ENCODE measurements around the gene SLIT3. TPM values are rescaled to one million over a fixed set of nuclear protein-coding genes. Genes with fewer than 3 reads are reported as not detected.

SLIT3 gene
- total and polyA plus RNA-seq, 2 experiments from 2014 or later = 0.59 to 0.71 TPM

DNA sequence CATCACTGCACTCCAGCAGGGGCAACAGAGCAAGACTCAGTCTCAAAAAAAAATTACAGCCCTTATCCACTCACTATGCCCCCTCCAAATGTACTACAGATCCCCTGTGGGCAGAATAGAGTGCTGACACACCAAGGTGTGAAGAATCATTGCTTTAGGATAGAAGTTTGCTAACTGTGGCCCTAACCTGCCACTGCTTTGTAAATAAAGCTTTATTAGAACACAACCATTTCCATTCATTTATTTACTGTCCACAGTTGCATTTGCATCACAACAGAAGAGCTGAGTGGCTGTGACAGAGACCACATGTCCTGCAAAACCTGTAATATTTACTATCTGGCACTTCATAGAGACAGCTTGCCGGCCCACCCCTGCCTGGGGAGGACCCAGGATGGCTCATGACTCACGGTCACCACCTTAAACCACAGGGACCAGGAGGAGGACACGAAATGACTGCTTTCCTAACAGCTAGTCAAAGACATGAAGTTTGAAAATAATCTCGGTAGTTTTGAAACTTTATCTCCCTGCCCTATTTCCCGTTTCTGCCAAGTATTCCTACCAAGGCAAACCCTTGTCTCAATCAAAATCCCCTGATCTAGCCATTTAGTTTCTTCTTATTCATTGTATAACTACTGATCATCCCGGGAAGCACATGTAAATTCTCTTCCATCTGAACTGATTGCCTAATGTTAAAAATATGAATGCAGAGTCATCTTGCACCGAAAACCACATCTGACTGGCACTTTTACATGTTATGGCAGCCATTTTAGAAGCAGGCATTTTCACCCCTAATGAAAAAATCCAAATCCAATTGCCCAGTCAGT is 206.1 kb downstream of the SLIT3 start:
- H3K4me3 Mint-ChIP-seq = no peak overlapping the region
- Histone ChIP-seq H3K9me2 (ENCODE audit: insufficient read depth) (0 out of 2 replicates have a peak, but pooled peaks cover 2% of the 10 kb centered on the region), H4K20me1 (replicated peaks; ENCODE audit: insufficient read depth) (no peaks in the 10 kb centered on the region), H3K27ac (ENCODE audit: low read depth) (no peak overlapping the region), H3K4me3 (no peak overlapping the region), H2AFZ (no peak overlapping the region), H3K4me1 (ENCODE audit: insufficient read depth) (no peaks in the 10 kb centered on the region), H3K79me2 (replicated peaks; ENCODE audit: insufficient read depth) (no peaks in the 10 kb centered on the region), H3K27me3 (ENCODE audit: insufficient read depth) (no peaks in the 10 kb centered on the region), H3K36me3 (ENCODE audit: insufficient read depth) (no peaks in the 10 kb centered on the region; the same call in 1 of the 2 replicates), H3K4me2 (no peak overlapping the region), H3F3A (replicated peaks; ENCODE audit: low read depth) (no peaks in the 10 kb centered on the region)
- no peaks in the 10 kb centered on the region; the same call in 2 of the 3 replicates for H3K36me3 Mint-ChIP-seq (ENCODE audit: low read depth)
- DNase-seq (ENCODE audit: low spot score) (no peak), ATAC-seq (no peak)
- peaks cover 8% of the 10 kb centered on the region for H3K27me3 Mint-ChIP-seq (ENCODE audit: insufficient read depth, low read depth, poor library complexity)
- H3K9me3 Mint-ChIP-seq = peaks cover 15% of the 10 kb centered on the region; the same call in 2 of the 3 replicates
- H3K27ac Mint-ChIP-seq = no peak overlapping the region
- H3K4me1 Mint-ChIP-seq = peaks cover 12% of the 10 kb centered on the region
- TF ChIP-seq, protein P1, sequence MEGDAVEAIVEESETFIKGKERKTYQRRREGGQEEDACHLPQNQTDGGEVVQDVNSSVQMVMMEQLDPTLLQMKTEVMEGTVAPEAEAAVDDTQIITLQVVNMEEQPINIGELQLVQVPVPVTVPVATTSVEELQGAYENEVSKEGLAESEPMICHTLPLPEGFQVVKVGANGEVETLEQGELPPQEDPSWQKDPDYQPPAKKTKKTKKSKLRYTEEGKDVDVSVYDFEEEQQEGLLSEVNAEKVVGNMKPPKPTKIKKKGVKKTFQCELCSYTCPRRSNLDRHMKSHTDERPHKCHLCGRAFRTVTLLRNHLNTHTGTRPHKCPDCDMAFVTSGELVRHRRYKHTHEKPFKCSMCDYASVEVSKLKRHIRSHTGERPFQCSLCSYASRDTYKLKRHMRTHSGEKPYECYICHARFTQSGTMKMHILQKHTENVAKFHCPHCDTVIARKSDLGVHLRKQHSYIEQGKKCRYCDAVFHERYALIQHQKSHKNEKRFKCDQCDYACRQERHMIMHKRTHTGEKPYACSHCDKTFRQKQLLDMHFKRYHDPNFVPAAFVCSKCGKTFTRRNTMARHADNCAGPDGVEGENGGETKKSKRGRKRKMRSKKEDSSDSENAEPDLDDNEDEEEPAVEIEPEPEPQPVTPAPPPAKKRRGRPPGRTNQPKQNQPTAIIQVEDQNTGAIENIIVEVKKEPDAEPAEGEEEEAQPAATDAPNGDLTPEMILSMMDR (conservative IDR thresholded peaks at IDR 0.05; ENCODE audit: low read depth in 2 of 2) = no peak
- TF ChIP-seq STAT1 (IDR thresholded peaks at IDR 0.05; ENCODE audit: unreplicated experiment) (no peak), ZNF331 (CRISPR knock-in tag; IDR thresholded peaks at IDR 0.05; ENCODE audit: low read depth) (no peak), EZH2phosphoT487 (IDR thresholded peaks at IDR 0.05; ENCODE audit: unreplicated experiment) (no peak), NANOG (IDR thresholded peaks at IDR 0.05; ENCODE audit: borderline replicate concordance) (no peak), CREB1 (CRISPR knock-in tag; IDR thresholded peaks at IDR 0.05; ENCODE audit: low read depth) (no peak), JUNB (IDR thresholded peaks at IDR 0.05; ENCODE audit: unreplicated experiment) (no peak), EZH2 (IDR thresholded peaks at IDR 0.05; ENCODE audit: low read depth, unreplicated experiment) (no peak), POLR2AphosphoS5 (IDR thresholded peaks at IDR 0.05; ENCODE audit: low read depth) (no peak), ZNF114 (CRISPR knock-in tag; IDR thresholded peaks at IDR 0.05) (no peak)
- TF ChIP-seq, protein P2, sequence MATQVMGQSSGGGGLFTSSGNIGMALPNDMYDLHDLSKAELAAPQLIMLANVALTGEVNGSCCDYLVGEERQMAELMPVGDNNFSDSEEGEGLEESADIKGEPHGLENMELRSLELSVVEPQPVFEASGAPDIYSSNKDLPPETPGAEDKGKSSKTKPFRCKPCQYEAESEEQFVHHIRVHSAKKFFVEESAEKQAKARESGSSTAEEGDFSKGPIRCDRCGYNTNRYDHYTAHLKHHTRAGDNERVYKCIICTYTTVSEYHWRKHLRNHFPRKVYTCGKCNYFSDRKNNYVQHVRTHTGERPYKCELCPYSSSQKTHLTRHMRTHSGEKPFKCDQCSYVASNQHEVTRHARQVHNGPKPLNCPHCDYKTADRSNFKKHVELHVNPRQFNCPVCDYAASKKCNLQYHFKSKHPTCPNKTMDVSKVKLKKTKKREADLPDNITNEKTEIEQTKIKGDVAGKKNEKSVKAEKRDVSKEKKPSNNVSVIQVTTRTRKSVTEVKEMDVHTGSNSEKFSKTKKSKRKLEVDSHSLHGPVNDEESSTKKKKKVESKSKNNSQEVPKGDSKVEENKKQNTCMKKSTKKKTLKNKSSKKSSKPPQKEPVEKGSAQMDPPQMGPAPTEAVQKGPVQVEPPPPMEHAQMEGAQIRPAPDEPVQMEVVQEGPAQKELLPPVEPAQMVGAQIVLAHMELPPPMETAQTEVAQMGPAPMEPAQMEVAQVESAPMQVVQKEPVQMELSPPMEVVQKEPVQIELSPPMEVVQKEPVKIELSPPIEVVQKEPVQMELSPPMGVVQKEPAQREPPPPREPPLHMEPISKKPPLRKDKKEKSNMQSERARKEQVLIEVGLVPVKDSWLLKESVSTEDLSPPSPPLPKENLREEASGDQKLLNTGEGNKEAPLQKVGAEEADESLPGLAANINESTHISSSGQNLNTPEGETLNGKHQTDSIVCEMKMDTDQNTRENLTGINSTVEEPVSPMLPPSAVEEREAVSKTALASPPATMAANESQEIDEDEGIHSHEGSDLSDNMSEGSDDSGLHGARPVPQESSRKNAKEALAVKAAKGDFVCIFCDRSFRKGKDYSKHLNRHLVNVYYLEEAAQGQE (IDR thresholded peaks at IDR 0.05; ENCODE audit: unreplicated experiment) = no peak
- TF ChIP-seq, protein P3, sequence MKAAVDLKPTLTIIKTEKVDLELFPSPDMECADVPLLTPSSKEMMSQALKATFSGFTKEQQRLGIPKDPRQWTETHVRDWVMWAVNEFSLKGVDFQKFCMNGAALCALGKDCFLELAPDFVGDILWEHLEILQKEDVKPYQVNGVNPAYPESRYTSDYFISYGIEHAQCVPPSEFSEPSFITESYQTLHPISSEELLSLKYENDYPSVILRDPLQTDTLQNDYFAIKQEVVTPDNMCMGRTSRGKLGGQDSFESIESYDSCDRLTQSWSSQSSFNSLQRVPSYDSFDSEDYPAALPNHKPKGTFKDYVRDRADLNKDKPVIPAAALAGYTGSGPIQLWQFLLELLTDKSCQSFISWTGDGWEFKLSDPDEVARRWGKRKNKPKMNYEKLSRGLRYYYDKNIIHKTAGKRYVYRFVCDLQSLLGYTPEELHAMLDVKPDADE (IDR thresholded peaks at IDR 0.05) = no peak
- TF ChIP-seq, protein P4, sequence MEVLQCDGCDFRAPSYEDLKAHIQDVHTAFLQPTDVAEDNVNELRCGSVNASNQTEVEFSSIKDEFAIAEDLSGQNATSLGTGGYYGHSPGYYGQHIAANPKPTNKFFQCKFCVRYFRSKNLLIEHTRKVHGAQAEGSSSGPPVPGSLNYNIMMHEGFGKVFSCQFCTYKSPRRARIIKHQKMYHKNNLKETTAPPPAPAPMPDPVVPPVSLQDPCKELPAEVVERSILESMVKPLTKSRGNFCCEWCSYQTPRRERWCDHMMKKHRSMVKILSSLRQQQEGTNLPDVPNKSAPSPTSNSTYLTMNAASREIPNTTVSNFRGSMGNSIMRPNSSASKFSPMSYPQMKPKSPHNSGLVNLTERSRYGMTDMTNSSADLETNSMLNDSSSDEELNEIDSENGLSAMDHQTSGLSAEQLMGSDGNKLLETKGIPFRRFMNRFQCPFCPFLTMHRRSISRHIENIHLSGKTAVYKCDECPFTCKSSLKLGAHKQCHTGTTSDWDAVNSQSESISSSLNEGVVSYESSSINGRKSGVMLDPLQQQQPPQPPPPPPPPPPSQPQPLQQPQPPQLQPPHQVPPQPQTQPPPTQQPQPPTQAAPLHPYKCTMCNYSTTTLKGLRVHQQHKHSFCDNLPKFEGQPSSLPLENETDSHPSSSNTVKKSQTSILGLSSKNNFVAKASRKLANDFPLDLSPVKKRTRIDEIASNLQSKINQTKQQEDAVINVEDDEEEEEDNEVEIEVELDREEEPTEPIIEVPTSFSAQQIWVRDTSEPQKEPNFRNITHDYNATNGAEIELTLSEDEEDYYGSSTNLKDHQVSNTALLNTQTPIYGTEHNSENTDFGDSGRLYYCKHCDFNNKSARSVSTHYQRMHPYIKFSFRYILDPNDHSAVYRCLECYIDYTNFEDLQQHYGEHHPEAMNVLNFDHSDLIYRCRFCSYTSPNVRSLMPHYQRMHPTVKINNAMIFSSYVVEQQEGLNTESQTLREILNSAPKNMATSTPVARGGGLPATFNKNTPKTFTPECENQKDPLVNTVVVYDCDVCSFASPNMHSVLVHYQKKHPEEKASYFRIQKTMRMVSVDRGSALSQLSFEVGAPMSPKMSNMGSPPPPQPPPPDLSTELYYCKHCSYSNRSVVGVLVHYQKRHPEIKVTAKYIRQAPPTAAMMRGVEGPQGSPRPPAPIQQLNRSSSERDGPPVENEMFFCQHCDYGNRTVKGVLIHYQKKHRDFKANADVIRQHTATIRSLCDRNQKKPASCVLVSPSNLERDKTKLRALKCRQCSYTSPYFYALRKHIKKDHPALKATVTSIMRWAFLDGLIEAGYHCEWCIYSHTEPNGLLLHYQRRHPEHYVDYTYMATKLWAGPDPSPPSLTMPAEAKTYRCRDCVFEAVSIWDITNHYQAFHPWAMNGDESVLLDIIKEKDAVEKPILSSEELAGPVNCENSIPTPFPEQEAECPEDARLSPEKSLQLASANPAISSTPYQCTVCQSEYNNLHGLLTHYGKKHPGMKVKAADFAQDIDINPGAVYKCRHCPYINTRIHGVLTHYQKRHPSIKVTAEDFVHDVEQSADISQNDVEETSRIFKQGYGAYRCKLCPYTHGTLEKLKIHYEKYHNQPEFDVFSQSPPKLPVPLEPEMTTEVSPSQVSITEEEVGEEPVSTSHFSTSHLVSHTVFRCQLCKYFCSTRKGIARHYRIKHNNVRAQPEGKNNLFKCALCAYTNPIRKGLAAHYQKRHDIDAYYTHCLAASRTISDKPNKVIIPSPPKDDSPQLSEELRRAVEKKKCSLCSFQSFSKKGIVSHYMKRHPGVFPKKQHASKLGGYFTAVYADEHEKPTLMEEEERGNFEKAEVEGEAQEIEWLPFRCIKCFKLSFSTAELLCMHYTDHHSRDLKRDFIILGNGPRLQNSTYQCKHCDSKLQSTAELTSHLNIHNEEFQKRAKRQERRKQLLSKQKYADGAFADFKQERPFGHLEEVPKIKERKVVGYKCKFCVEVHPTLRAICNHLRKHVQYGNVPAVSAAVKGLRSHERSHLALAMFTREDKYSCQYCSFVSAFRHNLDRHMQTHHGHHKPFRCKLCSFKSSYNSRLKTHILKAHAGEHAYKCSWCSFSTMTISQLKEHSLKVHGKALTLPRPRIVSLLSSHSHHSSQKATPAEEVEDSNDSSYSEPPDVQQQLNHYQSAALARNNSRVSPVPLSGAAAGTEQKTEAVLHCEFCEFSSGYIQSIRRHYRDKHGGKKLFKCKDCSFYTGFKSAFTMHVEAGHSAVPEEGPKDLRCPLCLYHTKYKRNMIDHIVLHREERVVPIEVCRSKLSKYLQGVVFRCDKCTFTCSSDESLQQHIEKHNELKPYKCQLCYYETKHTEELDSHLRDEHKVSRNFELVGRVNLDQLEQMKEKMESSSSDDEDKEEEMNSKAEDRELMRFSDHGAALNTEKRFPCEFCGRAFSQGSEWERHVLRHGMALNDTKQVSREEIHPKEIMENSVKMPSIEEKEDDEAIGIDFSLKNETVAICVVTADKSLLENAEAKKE (CRISPR knock-in tag; IDR thresholded peaks at IDR 0.05) = no peak

Data from GM23338 (cell line).